Activated CD8-positive, alpha-beta memory T cell treated with anti-CD3 and anti-CD28 coated beads for 1 hour (primary cell): ENCODE results near the gene BGN.
A peak's percentile ranks its signal among the peaks of the same experiment; 100 is the strongest.

Experiments used
- DNase-seq, 2 donors: peaks; one replicate each; pipeline ENCODE4 v3.0.0-alpha.2; 2020; ENCODE audit warnings: low read depth in 1 of 2; ENCODE audit errors: extremely low read depth in 1 of 2

Gene BGN

DNA sequence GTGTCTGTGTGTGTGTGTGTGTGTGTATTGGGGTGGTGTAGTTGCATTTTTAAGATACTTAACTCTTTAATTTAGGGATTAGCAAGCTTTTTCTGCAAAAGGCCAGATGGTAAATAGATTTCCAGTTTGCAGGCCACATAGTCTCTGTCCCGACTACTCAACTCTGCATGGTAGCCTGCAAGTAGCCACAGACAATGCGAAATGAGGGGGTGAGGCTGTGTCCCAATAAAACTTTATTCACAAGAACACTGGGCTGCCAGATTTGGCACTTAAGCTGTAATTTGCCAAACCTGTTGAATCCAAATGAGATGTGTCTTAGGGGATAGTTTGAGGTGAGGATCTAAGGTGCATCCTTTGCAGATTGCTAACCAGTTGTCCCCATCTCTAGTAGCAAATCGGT is 29.5 kb downstream of the BGN start:
- no peak for DNase-seq

DNA sequence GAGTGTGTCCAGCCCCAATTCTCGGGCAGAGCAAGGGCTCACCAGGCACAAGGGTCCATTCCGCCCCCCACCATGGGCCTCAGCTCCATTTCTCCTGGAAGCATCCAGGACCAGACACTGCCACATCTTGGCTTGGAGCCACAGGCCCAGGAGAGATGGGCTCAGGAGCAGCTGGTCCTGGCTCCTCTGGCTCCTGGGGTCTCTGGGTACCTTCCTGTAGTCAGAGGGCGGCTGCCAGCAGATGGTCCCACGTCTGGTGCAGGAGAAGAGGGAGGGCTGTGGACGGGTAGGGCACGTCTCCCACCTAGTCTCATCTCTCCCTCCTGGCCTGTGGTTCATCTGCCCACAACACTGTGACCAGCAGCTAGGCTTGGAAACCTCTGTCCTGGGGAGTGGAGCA is 30.7 kb downstream of the BGN start:
- DNase-seq, result no peak

- DNase-seq, result no peak
Measured at GRCh38 chrX:153526042-153526441, 31.3 kb downstream of the BGN start.

GRCh38 chrX:153526801-153527200 is 32.0 kb downstream of the BGN start:
- DNase-seq, result no peak

DNA sequence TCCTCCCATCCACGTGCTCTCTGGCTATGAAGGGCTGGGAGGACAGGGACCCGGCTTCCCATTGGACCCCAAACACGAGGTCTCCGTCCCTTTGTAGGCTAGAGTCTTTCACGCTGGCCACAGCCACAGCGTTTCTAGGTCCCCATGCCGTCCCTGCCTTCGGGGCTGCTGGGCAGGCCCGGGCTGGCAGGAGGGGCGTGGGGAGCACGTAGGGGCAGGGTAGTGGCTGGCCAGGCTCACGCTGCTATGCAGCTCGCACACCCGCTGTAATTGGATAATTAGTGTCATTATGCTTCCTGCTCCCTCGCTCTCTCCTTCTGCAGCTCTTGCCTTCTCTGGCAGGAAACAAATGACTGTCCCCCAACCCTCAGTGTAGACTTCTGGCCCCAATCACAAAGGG is 32.4 kb downstream of the BGN start:
- DNase-seq, result no peak

- no peak for DNase-seq
Measured at GRCh38 chrX:153530411-153531129, 35.8 kb downstream of the BGN start.

DNA sequence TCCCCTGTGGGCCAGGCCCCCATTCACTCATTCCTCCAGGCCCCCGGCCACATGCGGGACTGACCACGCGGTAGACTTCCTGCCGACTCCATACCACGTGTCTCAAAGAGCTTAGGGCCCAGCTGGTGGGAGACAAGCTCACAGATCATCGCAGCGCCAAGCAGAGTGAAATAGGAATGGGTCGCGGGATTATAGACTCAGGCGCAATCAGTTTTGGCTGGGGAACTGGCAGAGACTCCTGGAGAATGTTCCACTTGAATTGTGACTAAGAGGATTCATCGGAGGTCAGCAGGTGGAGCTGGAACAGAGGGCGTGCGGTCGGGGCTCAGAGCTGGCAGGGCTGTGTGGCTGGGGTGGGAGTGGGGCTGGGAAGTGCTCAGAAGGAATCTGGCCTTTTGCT is 38.3 kb downstream of the BGN start:
- DNase-seq, result no peak

- DNase-seq, result no peak
Measured at GRCh38 chrX:153537080-153537479, 42.3 kb downstream of the BGN start.

DNA sequence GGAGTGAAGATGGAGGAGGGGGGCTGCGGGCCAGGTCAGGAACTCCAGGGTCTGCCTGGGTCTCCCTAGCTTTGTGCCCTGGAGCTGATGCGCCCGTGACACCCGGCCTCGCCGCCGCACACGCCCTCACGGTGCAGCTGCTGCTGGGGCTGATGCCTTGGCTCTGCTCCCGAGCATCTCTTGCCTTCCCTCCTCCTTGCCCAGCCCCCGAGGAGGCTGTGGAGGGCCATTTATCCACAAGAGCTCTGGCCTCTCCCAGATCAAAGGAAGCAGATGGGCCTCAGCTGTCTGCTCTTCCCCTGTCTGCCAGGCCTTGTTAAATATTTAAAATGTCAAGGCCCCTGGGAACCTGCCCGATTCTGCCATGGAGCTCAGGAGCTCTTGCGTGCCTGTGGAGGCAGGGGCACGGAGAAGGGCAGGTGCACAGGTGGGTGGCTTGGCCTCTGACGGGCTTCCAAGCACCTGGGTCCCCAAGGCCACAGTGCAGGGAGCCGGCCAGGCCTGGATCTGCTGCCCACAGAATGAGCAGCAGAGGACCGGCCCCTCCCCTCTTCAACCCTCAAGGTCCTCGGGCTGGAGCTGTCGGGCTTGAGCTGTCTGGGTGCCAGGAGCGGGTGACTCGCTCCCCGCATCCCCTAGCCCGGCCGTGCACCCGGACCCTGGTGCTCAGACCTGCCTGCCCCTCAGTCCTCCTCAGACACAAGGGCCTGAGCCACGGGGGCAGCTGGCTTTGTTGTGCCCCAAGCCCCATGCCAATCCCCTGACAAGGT is 42.9 kb downstream of the BGN start:
- DNase-seq, result no peak

GRCh38 chrX:153538424-153538823 is 43.6 kb downstream of the BGN start:
- DNase-seq, result no peak

GRCh38 chrX:153539171-153539978 is 44.6 kb downstream of the BGN start:
- DNase-seq, result peak; percentile 12 to 22

GRCh38 chrX:153539979-153540358 is 45.2 kb downstream of the BGN start:
- DNase-seq, result no peak

GRCh38 chrX:153544727-153545126 is 49.9 kb downstream of the BGN start:
- no peak for DNase-seq

GRCh38 chrX:153546386-153546785 is 51.6 kb downstream of the BGN start:
- DNase-seq, result no peak

DNA sequence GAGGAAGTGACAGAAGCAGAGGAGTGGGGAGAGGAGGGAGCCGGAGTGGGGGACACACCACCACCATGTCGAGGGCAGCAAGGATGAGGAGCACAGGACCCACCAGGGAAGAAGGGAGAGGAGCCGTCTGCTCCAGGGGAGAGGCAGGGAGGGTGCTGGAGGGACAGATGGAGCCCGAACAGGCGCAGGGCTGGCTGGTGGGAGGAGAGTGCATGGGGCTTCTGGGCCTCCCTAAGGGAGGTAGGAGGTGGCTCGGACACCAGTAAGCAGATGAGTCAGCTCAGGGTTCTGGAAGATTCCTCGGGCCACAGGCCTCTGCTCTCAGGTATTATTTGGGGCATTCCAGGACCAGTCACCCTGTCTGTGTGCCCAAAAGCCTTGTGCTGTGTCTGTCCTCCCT is 52.4 kb downstream of the BGN start:
- no peak for DNase-seq

DNA sequence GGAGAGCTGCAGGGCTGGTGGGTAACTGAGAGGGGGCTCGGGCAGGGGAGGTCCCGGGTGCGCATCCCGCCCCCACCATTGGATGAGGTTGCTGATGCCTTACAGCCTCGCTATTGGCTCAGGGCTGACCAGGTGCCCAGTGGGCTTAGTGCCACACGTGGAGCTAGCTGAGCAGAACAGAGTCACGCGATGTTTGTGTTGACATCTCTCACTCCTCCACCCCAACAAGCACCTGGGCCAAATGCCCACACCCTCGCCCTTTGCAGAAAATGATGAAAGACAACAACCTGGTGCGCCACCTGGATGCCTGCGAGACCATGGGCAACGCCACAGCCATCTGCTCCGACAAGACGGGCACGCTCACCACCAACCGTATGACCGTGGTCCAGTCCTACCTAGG is 54.5 kb downstream of the BGN start:
- DNase-seq, result no peak

GRCh38 chrX:153549807-153550206 is 55.0 kb downstream of the BGN start:
- DNase-seq, result no peak

DNA sequence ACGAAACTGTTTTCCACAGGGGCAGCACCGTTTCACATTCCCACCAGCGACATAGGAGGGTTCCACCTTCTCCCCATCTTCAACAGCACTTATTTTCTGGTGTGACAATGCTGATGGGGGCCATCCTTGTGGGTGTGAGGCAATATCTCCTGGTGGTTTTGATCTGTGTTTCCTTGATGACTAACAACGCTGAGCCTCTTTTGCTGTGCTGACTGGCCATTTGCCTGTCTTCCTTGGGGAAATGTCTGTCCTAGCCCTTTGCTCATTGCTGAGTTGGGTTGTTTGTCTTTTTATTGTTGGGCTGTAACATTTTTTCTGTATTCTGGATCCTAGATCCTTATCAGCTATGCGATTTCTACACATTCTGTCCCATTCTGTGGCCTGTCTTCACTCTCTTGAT is 56.4 kb downstream of the BGN start:
- DNase-seq, result no peak

DNA sequence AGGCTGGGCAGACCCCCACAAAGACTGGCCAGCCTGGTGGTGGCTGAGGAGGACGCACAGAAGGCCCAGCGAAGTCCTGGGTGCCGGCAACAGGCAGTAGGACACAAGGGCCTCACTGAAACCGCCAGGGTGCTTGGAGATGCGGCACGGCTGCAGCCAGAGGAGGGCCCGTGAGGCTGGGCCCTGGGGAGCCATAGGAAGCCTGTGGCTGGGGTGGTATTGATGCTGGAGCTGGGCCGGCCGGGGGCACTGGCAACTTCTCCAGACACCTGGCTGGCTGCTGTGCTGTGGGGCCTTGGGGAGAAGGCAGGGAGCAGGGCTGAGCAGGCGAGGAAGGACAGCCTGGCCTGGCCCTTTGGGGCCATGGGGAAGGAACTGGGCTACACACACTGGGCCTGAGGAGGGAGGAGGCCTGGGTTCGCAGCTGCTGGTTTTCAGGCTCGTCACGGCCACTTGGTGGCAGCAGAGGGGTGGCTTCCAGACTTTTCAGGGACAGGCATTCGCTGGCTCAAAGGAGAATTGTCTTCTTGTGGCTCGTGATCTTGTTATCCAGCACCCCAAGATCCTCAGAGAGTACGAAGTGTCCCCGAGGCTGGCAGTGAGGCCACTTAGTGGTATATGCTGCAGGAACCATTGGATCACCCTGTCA is 59.9 kb downstream of the BGN start:
- peak; percentile 15 to 23 for DNase-seq

DNA sequence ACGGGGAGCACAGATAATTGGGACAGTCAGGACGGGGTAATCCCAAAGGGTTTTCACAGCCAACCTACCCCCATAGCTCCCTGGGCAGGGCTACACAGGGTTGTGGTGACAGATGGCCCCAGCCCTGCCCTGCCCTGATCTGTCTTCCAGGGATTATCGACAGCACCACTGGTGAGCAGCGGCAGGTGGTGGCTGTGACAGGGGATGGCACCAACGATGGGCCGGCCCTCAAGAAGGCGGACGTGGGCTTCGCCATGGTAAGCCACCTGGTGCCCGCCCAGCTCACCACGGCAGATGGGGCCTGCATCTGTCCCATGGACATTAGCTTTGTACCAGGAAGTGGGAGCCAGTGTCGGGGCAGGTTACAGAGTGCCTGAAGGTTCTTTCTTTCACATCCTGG is 62.0 kb downstream of the BGN start:
- no peak for DNase-seq

DNA sequence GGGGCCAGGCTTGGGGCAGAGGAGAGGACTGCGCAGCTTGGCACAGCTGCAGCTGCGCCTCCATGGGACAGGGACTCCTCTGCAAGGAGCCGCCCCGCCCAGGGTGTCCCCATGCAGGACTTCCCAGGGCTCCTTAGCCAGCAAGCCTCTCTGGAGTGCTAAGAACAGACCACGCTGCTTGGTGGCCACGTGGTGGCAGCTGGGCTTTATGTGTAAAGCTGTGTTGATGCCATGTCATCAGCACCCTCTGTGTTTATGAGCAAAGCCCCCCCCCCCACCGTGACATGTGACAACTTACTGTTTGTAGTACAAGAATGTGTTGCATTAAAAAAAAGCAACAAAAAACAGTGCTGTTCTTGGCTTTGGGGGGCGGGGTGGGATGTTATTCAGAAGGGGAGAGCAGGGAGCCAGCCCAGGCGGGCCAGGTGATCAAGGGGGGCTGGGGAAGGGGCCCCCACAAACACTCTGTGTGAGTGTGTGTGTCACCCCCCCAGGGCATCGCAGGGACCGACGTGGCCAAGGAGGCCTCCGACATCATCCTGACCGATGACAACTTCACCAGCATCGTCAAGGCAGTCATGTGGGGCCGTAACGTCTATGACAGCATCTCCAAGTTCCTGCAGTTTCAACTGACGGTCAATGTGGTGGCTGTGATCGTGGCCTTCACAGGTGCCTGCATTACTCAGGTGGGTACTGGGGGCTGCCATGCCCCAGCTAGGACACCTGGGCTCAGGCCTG is 63.0 kb downstream of the BGN start:
- DNase-seq, result no peak
